Psoas muscle (tissue), 8 donors: ENCODE data around the gene GTF2F2. TPM values are rescaled to one million over a fixed set of nuclear protein-coding genes. Genes with fewer than 3 reads are reported as not detected.
A peak's percentile ranks its signal among the peaks of the same experiment; 100 is the strongest.

Source experiments
- ATAC-seq, 4 donors: fragments of 200-7000 bp; cut with Tn5 transposase; one replicate each; pipeline ENCODE4 v1.9.1; 2020; ENCODE audit warnings: moderate library complexity in 3 of 4, mild to moderate bottlenecking in 2 of 4
- DNase-seq, 2 donors: peaks; one replicate each; pipeline ENCODE4 v3.0.0-alpha.2; 2020
- H3K27ac ChIP-seq: fragments of 200-600 bp; one replicate; pipeline ENCODE4 v1.8.0; 2022
- H3K27me3 ChIP-seq, 3 donors: fragments of 200-600 bp in 1 of 3; one replicate each; pipeline versions ENCODE4 v1.6.1 to v1.8.0; 2013 to 2022; ENCODE audit warnings: low read length in 2 of 3, mild to moderate bottlenecking in 2 of 3, moderate library complexity in 1 of 3; ENCODE audit not compliant: insufficient read depth in 3 of 3
- H3K36me3 ChIP-seq, 2 donors: fragments of 200-600 bp in 1 of 2; one replicate each; pipeline versions ENCODE4 v1.6.1 to v1.8.0; 2013 to 2022; ENCODE audit warnings: low read depth in 1 of 2, mild to moderate bottlenecking in 1 of 2, moderate library complexity in 1 of 2; ENCODE audit not compliant: insufficient read depth in 1 of 2
- H3K4me1 ChIP-seq: fragments of 200-600 bp; one replicate; pipeline ENCODE4 v1.8.0; 2022
- H3K4me3 ChIP-seq: fragments of 200-600 bp; one replicate; pipeline ENCODE4 v1.8.0; 2022; ENCODE audit warnings: mild to moderate bottlenecking
- H3K9me3 ChIP-seq: fragments of 200-600 bp; one replicate; pipeline ENCODE4 v1.8.0; 2022
- whole genome bisulfite sequencing, 3 donors: extraction: QIAGEN DNeasy Blood & Tissue Kit; methylation state at CpG; one replicate each; pipeline versions ENCODE4 v1.1.6 to v1.1.7; 2013; 5-methylcytosine and 5-hydroxymethylcytosine counted together
- intact Hi-C, 2 donors: fragments of 100-400 bp; cut with DNase I; formaldehyde crosslinking; loops; one replicate each; pipeline versions ENCODE4 v1.11.0 to v1.14.2; 2022
- polyA plus RNA-seq, 3 donors: library from polyadenylated mRNA; stranded (reverse); fragments of 200-250 nt; gene quantifications; one replicate each; pipeline ENCODE4 v1.2.3, GENCODE V29; 2013
- total RNA-seq, 4 donors: library from RNA; stranded (reverse); fragmentation: NEBNext Ultra II Directional in 2 of 4; extraction: Animal tissue kit (Norgen Biotek cat#: 25700) in 2 of 4; gene quantifications; one replicate each; pipeline versions ENCODE4 v1.2.1 to v1.2.4, GENCODE V29; 2021 to 2023
- TF ChIP-seq, protein P1 (sequence below): fragments of 200-600 bp; IDR thresholded peaks from one replicate; pipeline ENCODE4 v1.8.0; 2022; ENCODE audit warnings: antibody characterized with exemption
- donor health status: healthy with polysubstance abuse.
- donor health status: DM: no; HTN: no; CAD: no; lungs with moderate emphysema.
- donor health status: Bipolar disorder and iron deficiency.
- donor health status: healthy.
- donor health status: DM: yes; HTN: yes; CAD: no.
- donor health status: DM: no; HTN: no; CAD: no.
- donor health status: DM: no; HTN: no; CAD: no.
- donor health status: DM: yes; HTN: yes; CAD: no.

Gene GTF2F2
- total and polyA plus RNA-seq, 7 donors: 12.9 to 23.5 (median 19.2) TPM

GRCh38 chr13:45325806-45326205, 205.5 kb downstream of the GTF2F2 start:
- Histone ChIP-seq H3K4me1 (peaks cover 31% of the 10 kb centered on the region), H3K27ac (peak overlapping the region; percentile 86), H3K27me3 (no peaks in the 10 kb centered on the region), H3K36me3 (no peaks in the 10 kb centered on the region), H3K4me3 (no peak overlapping the region), H3K9me3 (no peaks in the 10 kb centered on the region)
- DNase-seq (peak; percentile 62 to 80), ATAC-seq (peak; percentile 85 to 92 (median 90))
- WGBS, 3 donors: 21 to 32% (median 24%) methylated on average over 4 of the region's 4 CpGs
- TF ChIP-seq, protein P1, sequence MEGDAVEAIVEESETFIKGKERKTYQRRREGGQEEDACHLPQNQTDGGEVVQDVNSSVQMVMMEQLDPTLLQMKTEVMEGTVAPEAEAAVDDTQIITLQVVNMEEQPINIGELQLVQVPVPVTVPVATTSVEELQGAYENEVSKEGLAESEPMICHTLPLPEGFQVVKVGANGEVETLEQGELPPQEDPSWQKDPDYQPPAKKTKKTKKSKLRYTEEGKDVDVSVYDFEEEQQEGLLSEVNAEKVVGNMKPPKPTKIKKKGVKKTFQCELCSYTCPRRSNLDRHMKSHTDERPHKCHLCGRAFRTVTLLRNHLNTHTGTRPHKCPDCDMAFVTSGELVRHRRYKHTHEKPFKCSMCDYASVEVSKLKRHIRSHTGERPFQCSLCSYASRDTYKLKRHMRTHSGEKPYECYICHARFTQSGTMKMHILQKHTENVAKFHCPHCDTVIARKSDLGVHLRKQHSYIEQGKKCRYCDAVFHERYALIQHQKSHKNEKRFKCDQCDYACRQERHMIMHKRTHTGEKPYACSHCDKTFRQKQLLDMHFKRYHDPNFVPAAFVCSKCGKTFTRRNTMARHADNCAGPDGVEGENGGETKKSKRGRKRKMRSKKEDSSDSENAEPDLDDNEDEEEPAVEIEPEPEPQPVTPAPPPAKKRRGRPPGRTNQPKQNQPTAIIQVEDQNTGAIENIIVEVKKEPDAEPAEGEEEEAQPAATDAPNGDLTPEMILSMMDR: no peak
- intact Hi-C loops: no loop called here

DNA sequence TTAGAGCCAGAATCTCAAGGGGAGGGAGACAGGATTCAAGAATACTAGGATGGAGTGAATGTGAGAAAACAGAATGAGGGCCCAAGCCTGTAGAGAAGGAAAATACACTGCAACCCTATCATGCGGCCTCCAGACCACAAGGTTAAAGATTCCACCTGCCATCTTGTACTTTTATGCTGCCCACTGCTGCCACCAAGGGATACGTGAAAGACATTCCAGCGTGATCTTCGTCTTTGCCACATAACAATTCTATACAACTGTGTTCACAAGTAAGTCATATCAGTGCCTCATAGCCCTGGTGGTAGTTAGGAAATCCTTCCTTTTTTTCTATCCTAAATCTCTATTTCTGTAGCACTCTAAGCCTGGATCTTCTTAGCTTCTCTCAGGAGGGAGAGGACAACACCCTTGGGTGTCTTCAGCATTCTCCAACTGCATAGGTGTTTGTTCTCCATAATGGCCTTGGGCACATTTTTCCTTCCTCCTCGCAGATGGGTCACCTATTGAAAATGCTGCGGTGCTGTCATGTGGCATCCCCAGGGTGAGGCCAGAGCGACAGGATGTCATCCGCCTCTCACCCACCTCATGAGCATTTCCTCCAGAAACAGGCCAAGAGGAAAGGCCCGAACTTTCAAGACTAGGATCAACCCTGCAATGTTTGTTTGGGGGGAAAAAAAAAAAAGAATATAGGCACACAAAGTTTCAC, 207.1 kb downstream of the GTF2F2 start:
- intact Hi-C loops: no loop called here
- Histone ChIP-seq H3K9me3 (no peaks in the 10 kb centered on the region), H3K36me3 (no peaks in the 10 kb centered on the region), H3K4me1 (peaks cover 46% of the 10 kb centered on the region), H3K27ac (peak overlapping the region; percentile 86), H3K4me3 (no peak overlapping the region), H3K27me3 (no peaks in the 10 kb centered on the region)
- 85 to 86% (median 86%) methylated on average over 9 of the region's 9 CpGs for WGBS, 3 donors
- TF ChIP-seq, protein P1: no peak
- no peak for ATAC-seq
- DNase-seq: no peak

DNA sequence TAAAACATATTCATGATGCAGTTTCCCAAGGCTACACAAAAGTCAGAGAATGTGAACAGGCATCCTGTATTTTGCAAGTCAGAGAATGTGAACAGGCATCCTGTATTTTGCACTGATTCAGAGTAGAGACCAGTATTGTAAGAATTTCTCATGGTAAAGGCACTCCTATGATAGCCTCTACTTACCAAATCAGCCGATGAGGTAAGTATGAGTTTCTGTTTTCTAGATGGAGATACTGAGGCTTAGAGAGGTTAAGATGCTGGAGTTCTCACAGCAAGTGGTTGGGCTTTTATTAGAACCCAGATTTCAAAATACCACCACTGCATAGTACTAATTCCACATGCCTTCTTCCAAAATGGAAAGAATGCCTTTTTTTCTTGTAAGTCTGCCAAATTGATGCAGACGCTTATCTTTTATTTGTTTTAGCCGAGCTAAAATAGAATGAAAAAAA, 208.4 kb downstream of the GTF2F2 start:
- WGBS, 3 donors: 47 to 56% (median 48%) methylated on average over 3 of the region's 3 CpGs
- no peak for DNase-seq
- H3K4me1 ChIP-seq: peaks cover 58% of the 10 kb centered on the region
- peak overlapping the region; percentile 61 for H3K27ac ChIP-seq
- intact Hi-C loops: no loop called here
- H3K36me3 ChIP-seq: peaks cover 0 to 2% of the 10 kb centered on the region in 2 donors
- no peaks in the 10 kb centered on the region for H3K9me3 ChIP-seq
- no peak overlapping the region for H3K4me3 ChIP-seq
- TF ChIP-seq, protein P1: no peak
- H3K27me3 ChIP-seq: no peaks in the 10 kb centered on the region
- no peak for ATAC-seq

DNA sequence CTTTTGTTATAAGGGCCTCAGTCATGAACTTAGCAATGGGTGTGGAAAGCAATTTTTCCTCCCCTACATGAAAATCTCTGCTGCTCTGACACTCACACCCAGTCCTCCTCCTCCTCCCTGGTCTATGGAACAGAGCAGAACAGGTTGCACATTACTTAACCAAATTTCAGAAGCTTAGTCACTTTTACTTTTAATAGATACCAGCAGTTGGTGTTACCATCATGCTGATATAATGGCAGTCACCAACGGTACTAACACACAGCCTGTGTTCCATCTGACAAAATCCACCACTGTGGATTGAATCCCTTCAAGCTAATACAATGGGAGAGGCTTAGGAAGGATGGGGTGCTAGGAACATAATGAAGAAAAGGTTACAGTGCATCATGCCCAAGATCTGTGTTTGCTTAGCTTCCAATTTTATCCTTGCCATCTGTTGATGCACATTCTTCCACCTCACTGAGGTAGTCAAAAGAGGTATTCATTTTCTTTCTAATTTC, 210.9 kb downstream of the GTF2F2 start:
- DNase-seq (no peak), ATAC-seq (peak; percentile 53 to 74 (median 63))
- Histone ChIP-seq H3K4me1 (peaks cover 68% of the 10 kb centered on the region), H3K27ac (peak overlapping the region; percentile 61), H3K9me3 (no peaks in the 10 kb centered on the region), H3K4me3 (no peak overlapping the region), H3K36me3 (peaks cover 11 to 27% of the 10 kb centered on the region in 2 donors), H3K27me3 (no peaks in the 10 kb centered on the region)
- intact Hi-C loops: no loop called here
- 39 to 54% (median 47%) methylated on average over 1 of the region's 1 CpG for WGBS, 3 donors
- TF ChIP-seq, protein P1: no peak
